Stimulated activated CD4-positive, alpha-beta T cell treated with anti-CD3 and anti-CD28 coated beads, Interleukin-15, amount 100 ng/mL, for 48 hours (primary cell): ENCODE measurements around the gene LRP1B.

Experiments
- DNase-seq, 2 donors: peaks; one replicate each; pipeline ENCODE4 v3.0.0-alpha.2; 2020; ENCODE audit warnings: low read depth in 2 of 2

The LRP1B gene

GRCh38 chr2:141517180-141517851 lies 613.5 kb downstream of the LRP1B start:
- no peak for DNase-seq

GRCh38 chr2:141515931-141516330 lies 614.9 kb downstream of the LRP1B start:
- no peak for DNase-seq

- DNase-seq: no peak
Observed at GRCh38 chr2:141513853-141514252, 617.0 kb downstream of the LRP1B start.

GRCh38 chr2:141508806-141509595 lies 621.8 kb downstream of the LRP1B start:
- no peak for DNase-seq

GRCh38 chr2:141508086-141508752 lies 622.6 kb downstream of the LRP1B start:
- DNase-seq: no peak

GRCh38 chr2:141506135-141506534 lies 624.7 kb downstream of the LRP1B start:
- no peak for DNase-seq

- no peak for DNase-seq
Observed at GRCh38 chr2:141501752-141502151, 629.1 kb downstream of the LRP1B start.

GRCh38 chr2:141499123-141499522 lies 631.7 kb downstream of the LRP1B start:
- no peak for DNase-seq

- DNase-seq: no peak
Observed at GRCh38 chr2:141498561-141498960, 632.3 kb downstream of the LRP1B start.

- no peak for DNase-seq
Observed at GRCh38 chr2:141497272-141497671, 633.5 kb downstream of the LRP1B start.

GRCh38 chr2:141496810-141497209 lies 634.0 kb downstream of the LRP1B start:
- DNase-seq: no peak

GRCh38 chr2:141493936-141494335 lies 636.9 kb downstream of the LRP1B start:
- DNase-seq: no peak

- DNase-seq: no peak
Observed at GRCh38 chr2:141492816-141493215, 638.0 kb downstream of the LRP1B start.

- DNase-seq: no peak
Observed at GRCh38 chr2:141490886-141491285, 639.9 kb downstream of the LRP1B start.

GRCh38 chr2:141482697-141483096 lies 648.1 kb downstream of the LRP1B start:
- no peak for DNase-seq

- no peak for DNase-seq
Observed at GRCh38 chr2:141475801-141476200, 655.0 kb downstream of the LRP1B start.

- no peak for DNase-seq
Observed at GRCh38 chr2:141468761-141469160, 662.1 kb downstream of the LRP1B start.

GRCh38 chr2:141467331-141467730 lies 663.5 kb downstream of the LRP1B start:
- DNase-seq: no peak

- no peak for DNase-seq
Observed at GRCh38 chr2:141464995-141465394, 665.8 kb downstream of the LRP1B start.

GRCh38 chr2:141458351-141458750 lies 672.5 kb downstream of the LRP1B start:
- DNase-seq: no peak

- no peak for DNase-seq
Observed at GRCh38 chr2:141455877-141456276, 674.9 kb downstream of the LRP1B start.

GRCh38 chr2:141455211-141455826 lies 675.5 kb downstream of the LRP1B start:
- DNase-seq: no peak
